RWPE1 (cell line): ENCODE measurements around the gene KANK2.

Source experiments
- CTCF ChIA-PET: fragments of 350-600 bp; sonication (Branson Sonifier 250); formaldehyde crosslinking; extraction: SDS; loops from one replicate; lab custom pipeline; 2021; lab: Yijun Ruan, JAX
- POLR2A ChIA-PET: fragments of 400-600 bp; formaldehyde crosslinking; extraction: SDS; loops from one replicate; lab custom pipeline; 2020; ENCODE audit warnings: antibody characterized with exemption; ENCODE audit not compliant: low non-redundant PET; lab: Yijun Ruan, JAX
- DNase-seq: peaks from one replicate; pipeline ENCODE4 v3.0.0; 2012; ENCODE audit warnings: low spot score
- H3K27ac ChIP-seq: fragments of 450-650 bp; 2 replicates; pipeline ENCODE4 v1.5.1; 2017
- TF ChIP-seq, protein P1 (sequence below): fragments of 450-650 bp; conservative IDR thresholded peaks from 2 replicates; pipeline ENCODE4 v1.5.1; 2017; ENCODE audit warnings: low read depth, mild to moderate bottlenecking

KANK2 gene

GRCh38 chr19:11171144-11171543, 26.2 kb downstream of the KANK2 start:
- POLR2A ChIA-PET: no interaction called here
- TF ChIP-seq, protein P1, sequence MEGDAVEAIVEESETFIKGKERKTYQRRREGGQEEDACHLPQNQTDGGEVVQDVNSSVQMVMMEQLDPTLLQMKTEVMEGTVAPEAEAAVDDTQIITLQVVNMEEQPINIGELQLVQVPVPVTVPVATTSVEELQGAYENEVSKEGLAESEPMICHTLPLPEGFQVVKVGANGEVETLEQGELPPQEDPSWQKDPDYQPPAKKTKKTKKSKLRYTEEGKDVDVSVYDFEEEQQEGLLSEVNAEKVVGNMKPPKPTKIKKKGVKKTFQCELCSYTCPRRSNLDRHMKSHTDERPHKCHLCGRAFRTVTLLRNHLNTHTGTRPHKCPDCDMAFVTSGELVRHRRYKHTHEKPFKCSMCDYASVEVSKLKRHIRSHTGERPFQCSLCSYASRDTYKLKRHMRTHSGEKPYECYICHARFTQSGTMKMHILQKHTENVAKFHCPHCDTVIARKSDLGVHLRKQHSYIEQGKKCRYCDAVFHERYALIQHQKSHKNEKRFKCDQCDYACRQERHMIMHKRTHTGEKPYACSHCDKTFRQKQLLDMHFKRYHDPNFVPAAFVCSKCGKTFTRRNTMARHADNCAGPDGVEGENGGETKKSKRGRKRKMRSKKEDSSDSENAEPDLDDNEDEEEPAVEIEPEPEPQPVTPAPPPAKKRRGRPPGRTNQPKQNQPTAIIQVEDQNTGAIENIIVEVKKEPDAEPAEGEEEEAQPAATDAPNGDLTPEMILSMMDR: no peak
- CTCF ChIA-PET: no interaction called here
- H3K27ac ChIP-seq: peak overlapping the region; percentile 84; the same call in 1 of the 2 replicates
- no peak for DNase-seq

DNA sequence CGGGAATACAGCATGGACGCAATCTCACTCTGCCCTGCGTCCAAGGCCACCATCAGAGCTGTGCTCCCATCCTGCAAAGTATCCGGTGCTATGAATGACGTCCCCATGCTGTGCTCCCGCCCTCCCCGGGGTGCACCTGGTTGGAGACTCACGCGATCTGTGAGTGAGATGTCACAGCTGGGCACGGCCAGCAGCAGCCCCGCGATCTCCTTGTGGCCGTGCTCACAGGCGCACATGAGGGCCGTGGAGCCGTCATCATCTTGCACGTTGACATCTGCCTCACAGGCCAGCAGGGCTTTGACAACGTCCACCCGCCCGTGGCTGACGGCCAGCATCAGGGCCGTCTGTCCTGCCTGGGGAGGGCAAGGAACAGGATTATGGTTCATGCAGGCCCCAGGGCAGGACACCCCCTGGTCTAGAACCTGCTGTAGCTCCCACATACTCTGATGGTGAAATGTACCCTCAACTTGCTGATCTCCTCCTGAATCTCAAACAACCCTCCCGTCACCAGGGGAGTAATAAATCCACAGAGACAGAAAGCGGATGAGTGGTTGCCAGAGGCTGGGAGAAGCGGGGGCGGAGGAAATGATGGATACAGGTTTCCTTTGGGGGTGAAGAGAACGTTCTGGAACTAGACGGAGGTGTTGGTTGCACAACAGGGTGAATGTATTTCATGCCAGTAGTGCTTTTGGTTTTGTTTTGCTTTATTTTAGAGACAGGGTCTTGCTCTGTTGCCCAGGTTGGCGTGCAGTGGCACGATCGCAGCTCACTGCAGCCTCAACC, 27.3 kb downstream of the KANK2 start:
- H3K27ac ChIP-seq: peak overlapping the region; percentile 84
- POLR2A ChIA-PET: no interaction called here

DNA sequence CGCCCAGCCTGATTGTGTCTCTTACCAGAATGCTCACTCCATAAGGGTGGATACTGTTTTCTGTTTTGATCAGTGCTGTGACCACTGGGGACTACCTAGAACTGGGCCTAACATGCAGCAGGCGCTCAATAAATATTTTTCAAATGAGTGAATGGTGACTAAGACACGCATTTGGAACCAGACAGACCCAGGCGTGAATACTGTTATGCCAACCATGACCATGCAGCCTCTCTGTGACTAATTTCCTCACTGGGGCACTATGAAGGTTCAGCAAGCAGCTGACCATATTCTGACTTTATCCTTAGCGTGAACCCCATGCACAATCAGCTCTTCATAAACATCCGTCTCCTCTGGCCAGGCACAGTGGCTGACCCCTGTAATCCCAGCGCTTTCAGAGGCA, 28.8 kb downstream of the KANK2 start:
- TF ChIP-seq, protein P1: no peak
- peak; percentile 91 for DNase-seq
- peak overlapping the region; percentile 84 for H3K27ac ChIP-seq
- POLR2A ChIA-PET: interaction anchor here (0.6 to 1.4 kb wide), 2 partner anchors 29 to 88 kb away, joined by 3 read pairs; partner anchors contain the start of gene KANK2
- CTCF ChIA-PET: interaction anchor here (0.7 to 1.0 kb wide), 2 partner anchors 19 to 31 kb away, joined by 3 to 6 read pairs; no protein-coding TSS in a partner anchor

More for the DNA sequence above, 27.3 kb downstream of the KANK2 start:
- DNase-seq: no peak
- CTCF ChIA-PET: no interaction called here
- TF ChIP-seq, protein P1: no peak

- ChIA-PET CTCF (interaction anchor here (0.6 kb wide), 1 partner anchor 907 kb away, joined by 5 read pairs; no protein-coding TSS in a partner anchor), POLR2A (no interaction called here)
- TF ChIP-seq, protein P1: no peak
- H3K27ac ChIP-seq: peak overlapping the region; percentile 36
- no peak for DNase-seq
Measured at GRCh38 chr19:11166281-11167142, 30.8 kb downstream of the KANK2 start.

DNA sequence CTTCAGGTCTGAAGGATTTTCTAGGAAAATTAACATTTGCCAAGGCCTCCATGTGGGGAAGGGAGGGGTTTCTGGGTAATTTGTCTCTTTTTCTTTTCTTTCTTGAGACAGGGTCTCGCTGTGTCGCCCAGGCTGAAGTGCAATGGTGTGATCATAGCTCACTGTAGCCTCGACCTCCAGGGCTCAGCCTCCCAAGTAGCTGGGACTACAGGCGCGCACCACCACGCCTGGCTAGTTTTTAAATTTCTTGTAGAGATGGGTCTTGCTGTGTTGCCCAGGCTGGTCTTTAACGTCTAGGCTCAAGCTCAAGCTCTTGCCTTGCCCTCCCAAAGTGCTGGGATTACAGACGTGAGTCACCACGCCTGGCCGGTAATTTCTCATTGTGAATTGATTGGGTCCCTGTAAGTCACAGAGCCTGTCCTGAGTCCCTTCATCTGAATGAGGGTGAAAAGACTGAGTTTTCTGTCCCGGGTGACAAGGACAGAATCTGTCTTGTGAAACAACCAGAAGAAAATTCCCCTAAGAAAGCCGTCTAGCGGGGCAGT, 31.8 kb downstream of the KANK2 start:
- DNase-seq: no peak
- TF ChIP-seq, protein P1: no peak
- H3K27ac ChIP-seq: peak overlapping the region; percentile 31; the same call in 1 of the 2 replicates
- ChIA-PET POLR2A (no interaction called here), CTCF (interaction anchor here (0.6 kb wide), 1 partner anchor 906 kb away, joined by 5 read pairs; no protein-coding TSS in a partner anchor)

DNA sequence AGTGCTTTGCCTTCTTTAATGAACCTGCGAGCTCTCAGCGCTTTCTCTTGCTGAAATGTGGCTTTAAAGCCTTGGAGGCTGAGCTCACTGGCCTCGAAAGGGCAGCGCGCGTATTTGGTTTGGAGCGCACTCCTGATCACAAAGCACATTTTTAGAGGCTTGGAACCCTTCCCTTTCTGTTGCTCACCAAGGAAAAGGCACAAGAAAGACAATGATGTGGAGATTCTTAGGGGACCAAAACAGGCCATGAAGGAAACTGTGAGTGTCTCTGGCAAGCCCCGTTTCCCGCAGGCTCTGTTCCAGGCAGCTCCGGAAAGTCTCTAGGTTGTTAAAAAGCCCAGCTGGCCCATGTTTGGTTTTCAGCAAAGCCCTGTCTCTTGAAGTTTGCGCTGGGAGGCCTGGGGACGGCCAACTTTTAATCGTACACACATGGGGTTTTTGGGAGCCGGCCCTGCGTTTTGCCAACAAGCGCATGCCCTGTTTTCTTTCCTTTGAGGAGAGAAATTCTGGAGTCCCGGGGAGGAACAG, 32.4 kb downstream of the KANK2 start:
- ChIA-PET CTCF (interaction anchor here (0.6 to 1.3 kb wide), 3 partner anchors 26 to 39 kb away, joined by 3 to 4 read pairs (median 3); no protein-coding TSS in a partner anchor), POLR2A (no interaction called here)
- DNase-seq: no peak
- peak overlapping the region; percentile 31; the same call in 1 of the 2 replicates for H3K27ac ChIP-seq
- TF ChIP-seq, protein P1: no peak
